ENCODE data around the gene ZDHHC16.

ZDHHC16 gene

DNA sequence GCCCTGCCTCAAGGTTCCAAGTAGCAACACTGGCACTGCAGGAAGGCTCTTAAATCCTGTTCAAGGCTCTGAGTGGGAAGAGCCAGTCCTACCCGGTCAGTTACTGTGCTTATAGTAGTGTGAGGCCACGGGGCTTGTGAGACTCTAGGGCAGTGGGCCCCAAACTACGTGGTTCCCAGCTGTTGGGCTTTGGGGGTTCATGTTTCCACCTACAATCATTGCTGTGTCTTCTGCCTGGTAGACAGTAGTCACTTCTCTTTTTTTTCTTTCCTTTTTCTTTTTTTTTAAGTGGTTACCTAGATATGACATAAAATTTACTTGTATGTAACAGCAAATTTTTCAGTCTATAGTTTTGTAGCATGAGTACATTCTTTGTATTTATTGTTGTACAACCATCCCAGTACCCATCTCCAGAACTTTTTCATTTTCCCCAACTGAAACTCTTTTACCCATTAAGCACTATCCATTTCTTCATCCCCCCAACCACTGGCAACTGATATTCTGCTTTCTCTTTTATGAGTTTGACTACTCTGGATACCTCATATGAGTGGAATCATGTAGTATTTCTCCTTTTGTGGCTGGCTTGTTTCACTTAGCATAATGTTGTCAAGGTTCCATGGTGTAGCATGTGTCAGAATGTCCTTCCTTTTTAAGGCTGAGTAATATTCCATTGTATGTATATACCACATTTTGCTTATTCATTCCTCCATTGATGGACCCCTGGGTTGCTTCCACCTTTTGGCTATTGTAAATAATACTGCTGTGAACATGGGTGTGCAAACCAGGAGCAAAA is 60.4 kb downstream of the ZDHHC16 start:
- Histone ChIP-seq H3K4me3 (ENCODE audit: low read length) (no peak overlapping the region), H3K9me2 (replicated peaks; ENCODE audit: insufficient read depth, low read length) (no peaks in the 10 kb centered on the region), H3K27ac (ENCODE audit: low read length) (no peak overlapping the region), H2AFZ (ENCODE audit: low read length) (no peak overlapping the region), H3K4me2 (ENCODE audit: low read depth, low read length) (no peak overlapping the region), H3K27me3 (replicated peaks; ENCODE audit: insufficient read depth, low read length) (no peaks in the 10 kb centered on the region), H3K9me3 (replicated peaks; ENCODE audit: insufficient read depth, low read length) (no peaks in the 10 kb centered on the region), H3K36me3 (replicated peaks; ENCODE audit: insufficient read depth, low read length) (no peaks in the 10 kb centered on the region), H3F3A (ENCODE audit: insufficient read depth, low read length) (no peaks in the 10 kb centered on the region), H3K9ac (ENCODE audit: low read length) (no peak overlapping the region), H3K79me2 (ENCODE audit: low read length) (no peaks in the 10 kb centered on the region), H4K20me1 (ENCODE audit: insufficient read depth, low read length) (no peaks in the 10 kb centered on the region), H3K4me1 (ENCODE audit: low read length) (no peaks in the 10 kb centered on the region)
- TF ChIP-seq EZH2 (optimal IDR thresholded peaks at IDR 0.05; ENCODE audit: low read depth, low read length): no peak
- TF ChIP-seq, protein P1, sequence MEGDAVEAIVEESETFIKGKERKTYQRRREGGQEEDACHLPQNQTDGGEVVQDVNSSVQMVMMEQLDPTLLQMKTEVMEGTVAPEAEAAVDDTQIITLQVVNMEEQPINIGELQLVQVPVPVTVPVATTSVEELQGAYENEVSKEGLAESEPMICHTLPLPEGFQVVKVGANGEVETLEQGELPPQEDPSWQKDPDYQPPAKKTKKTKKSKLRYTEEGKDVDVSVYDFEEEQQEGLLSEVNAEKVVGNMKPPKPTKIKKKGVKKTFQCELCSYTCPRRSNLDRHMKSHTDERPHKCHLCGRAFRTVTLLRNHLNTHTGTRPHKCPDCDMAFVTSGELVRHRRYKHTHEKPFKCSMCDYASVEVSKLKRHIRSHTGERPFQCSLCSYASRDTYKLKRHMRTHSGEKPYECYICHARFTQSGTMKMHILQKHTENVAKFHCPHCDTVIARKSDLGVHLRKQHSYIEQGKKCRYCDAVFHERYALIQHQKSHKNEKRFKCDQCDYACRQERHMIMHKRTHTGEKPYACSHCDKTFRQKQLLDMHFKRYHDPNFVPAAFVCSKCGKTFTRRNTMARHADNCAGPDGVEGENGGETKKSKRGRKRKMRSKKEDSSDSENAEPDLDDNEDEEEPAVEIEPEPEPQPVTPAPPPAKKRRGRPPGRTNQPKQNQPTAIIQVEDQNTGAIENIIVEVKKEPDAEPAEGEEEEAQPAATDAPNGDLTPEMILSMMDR (IDR thresholded peaks at IDR 0.05; ENCODE audit: low read length): no peak
- TF ChIP-seq EZH2phosphoT487 (IDR thresholded peaks at IDR 0.05; ENCODE audit: low read length): no peak
- DNase-seq: no peak

Measured in MM.1S (cell line).